ENCODE results near the gene PTPRT.

The PTPRT gene

GRCh38 chr20:42100137-42100704, 1089.5 kb downstream of the PTPRT start:
- Histone ChIP-seq H3K4me3 (no peak overlapping the region), H3K27ac (no peak overlapping the region), H3K36me3 (no peaks in the 10 kb centered on the region), H3K4me1 (no peaks in the 10 kb centered on the region), H3K27me3 (no peaks in the 10 kb centered on the region), H3K9me3 (no peaks in the 10 kb centered on the region)
- DNase-seq, result no peak
- intact Hi-C loops (cut with DNase I; ENCODE audit: low total_unique reads), result no loop called here
- TF ChIP-seq, protein P1, sequence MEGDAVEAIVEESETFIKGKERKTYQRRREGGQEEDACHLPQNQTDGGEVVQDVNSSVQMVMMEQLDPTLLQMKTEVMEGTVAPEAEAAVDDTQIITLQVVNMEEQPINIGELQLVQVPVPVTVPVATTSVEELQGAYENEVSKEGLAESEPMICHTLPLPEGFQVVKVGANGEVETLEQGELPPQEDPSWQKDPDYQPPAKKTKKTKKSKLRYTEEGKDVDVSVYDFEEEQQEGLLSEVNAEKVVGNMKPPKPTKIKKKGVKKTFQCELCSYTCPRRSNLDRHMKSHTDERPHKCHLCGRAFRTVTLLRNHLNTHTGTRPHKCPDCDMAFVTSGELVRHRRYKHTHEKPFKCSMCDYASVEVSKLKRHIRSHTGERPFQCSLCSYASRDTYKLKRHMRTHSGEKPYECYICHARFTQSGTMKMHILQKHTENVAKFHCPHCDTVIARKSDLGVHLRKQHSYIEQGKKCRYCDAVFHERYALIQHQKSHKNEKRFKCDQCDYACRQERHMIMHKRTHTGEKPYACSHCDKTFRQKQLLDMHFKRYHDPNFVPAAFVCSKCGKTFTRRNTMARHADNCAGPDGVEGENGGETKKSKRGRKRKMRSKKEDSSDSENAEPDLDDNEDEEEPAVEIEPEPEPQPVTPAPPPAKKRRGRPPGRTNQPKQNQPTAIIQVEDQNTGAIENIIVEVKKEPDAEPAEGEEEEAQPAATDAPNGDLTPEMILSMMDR (IDR thresholded peaks at IDR 0.05), result no peak

- DNase-seq, result no peak
- no peak overlapping the region for H3K4me3 ChIP-seq
- H3K27ac ChIP-seq, result no peak overlapping the region
- H3K4me1 ChIP-seq, result no peaks in the 10 kb centered on the region
- H3K27me3 ChIP-seq, result no peaks in the 10 kb centered on the region
- intact Hi-C loops (cut with DNase I; ENCODE audit: low total_unique reads), result no loop called here
- H3K9me3 ChIP-seq, result no peaks in the 10 kb centered on the region
- TF ChIP-seq, protein P1 (IDR thresholded peaks at IDR 0.05), result no peak
- H3K36me3 ChIP-seq, result no peaks in the 10 kb centered on the region
Observed at GRCh38 chr20:42099101-42099500, 1090.6 kb downstream of the PTPRT start.

- H3K4me1 ChIP-seq, result no peaks in the 10 kb centered on the region
Observed at GRCh38 chr20:42098418-42098817, 1091.3 kb downstream of the PTPRT start.

DNA sequence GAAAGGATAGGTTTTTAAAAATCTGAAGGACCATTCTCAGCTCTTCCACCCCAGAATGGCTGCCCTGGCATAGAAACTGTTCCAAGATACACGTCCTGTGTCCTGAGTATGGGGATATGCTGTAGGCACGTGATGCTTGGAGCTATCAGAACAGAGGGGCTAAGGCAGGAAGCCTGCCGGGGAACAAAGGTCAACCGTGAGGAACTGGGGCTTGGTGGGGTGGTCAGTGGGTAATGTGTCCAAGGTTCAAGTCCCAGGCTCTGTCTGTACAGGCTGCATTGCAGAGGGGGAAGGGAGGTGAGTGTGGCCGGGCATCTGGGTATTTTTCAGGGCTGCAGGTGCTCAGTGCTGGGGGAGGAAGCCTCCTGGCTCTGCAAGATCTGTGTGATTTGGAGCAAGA, 1092.0 kb downstream of the PTPRT start:
- TF ChIP-seq, protein P1 (IDR thresholded peaks at IDR 0.05), result no peak
- DNase-seq, result no peak
- no peaks in the 10 kb centered on the region for H3K27me3 ChIP-seq

More at GRCh38 chr20:42098418-42098817, 1091.3 kb downstream of the PTPRT start:
- Histone ChIP-seq H3K27ac (no peak overlapping the region), H3K9me3 (no peaks in the 10 kb centered on the region), H3K27me3 (no peaks in the 10 kb centered on the region), H3K36me3 (no peaks in the 10 kb centered on the region), H3K4me3 (no peak overlapping the region)
- TF ChIP-seq, protein P1 (IDR thresholded peaks at IDR 0.05), result no peak
- no peak for DNase-seq
- intact Hi-C loops (cut with DNase I; ENCODE audit: low total_unique reads), result no loop called here

GRCh38 chr20:42095221-42095620, 1094.5 kb downstream of the PTPRT start:
- TF ChIP-seq, protein P1 (IDR thresholded peaks at IDR 0.05), result no peak
- Histone ChIP-seq H3K4me1 (no peaks in the 10 kb centered on the region), H3K27me3 (no peaks in the 10 kb centered on the region), H3K4me3 (no peak overlapping the region), H3K36me3 (no peaks in the 10 kb centered on the region), H3K9me3 (no peaks in the 10 kb centered on the region), H3K27ac (no peak overlapping the region)
- intact Hi-C loops (cut with DNase I; ENCODE audit: low total_unique reads), result no loop called here
- DNase-seq, result no peak

More for the DNA sequence above, 1092.0 kb downstream of the PTPRT start:
- Histone ChIP-seq H3K27ac (no peak overlapping the region), H3K36me3 (no peaks in the 10 kb centered on the region), H3K4me1 (no peaks in the 10 kb centered on the region), H3K9me3 (no peaks in the 10 kb centered on the region), H3K4me3 (no peak overlapping the region)
- intact Hi-C loops (cut with DNase I; ENCODE audit: low total_unique reads), result no loop called here
